T-helper 9 cell (primary cell): ENCODE measurements around the gene NNAT.
"Not testable (repeated sequence)": the region's sequence is repeated elsewhere in the genome, so short reads cannot be mapped to it uniquely, and the experiment has no call there.

Experiments used
- DNase-seq: peaks from one replicate; pipeline ENCODE4 v3.0.0-alpha.2; 2020
- total RNA-seq, 2 donors: gene quantifications; one replicate each; lab custom pipeline; 2026; lab: John Stamatoyannopoulos, UW

NNAT gene, protein sequence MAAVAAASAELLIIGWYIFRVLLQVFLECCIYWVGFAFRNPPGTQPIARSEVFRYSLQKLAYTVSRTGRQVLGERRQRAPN
- 0 to 0.07 reads per million in 2 donors for total RNA-seq

DNA sequence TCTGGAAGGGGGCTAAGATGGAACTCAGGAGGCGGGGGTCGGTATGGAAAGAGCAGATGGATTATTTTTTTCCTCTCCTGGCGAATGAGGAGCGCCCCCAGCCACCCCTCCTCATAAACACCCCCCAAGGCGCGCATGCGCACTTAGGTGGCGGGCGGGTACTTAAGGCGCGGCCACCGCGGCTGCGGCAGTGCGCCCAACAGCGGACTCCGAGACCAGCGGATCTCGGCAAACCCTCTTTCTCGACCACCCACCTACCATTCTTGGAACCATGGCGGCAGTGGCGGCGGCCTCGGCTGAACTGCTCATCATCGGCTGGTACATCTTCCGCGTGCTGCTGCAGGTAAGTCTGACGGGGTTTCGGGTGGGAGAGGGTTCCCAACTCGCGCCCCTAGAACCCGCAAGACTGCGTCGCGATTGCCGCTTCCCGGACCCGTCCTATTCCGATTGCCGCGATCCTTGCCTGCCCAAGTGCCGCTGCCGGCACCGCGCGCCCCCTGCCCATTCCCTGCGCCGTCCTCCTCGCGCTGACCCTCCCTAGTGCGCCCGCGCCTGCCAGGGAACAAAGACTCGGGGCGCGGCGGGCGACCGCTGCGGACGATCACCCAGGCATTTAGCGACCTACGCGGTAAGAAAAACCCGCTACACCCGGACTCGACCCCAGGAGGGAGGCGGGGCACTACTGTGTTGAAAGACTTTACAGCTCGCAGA lies at the start of gene NNAT:
Gene NNAT (plus strand): TSS at position 190 of the 711 bp plus-strand sequence. CDS start 82 bp downstream, at position 272.
- no peak for DNase-seq

- no peak for DNase-seq
Observed at GRCh38 chr20:37471741-37472235, 49.3 kb upstream of the NNAT start.

DNA sequence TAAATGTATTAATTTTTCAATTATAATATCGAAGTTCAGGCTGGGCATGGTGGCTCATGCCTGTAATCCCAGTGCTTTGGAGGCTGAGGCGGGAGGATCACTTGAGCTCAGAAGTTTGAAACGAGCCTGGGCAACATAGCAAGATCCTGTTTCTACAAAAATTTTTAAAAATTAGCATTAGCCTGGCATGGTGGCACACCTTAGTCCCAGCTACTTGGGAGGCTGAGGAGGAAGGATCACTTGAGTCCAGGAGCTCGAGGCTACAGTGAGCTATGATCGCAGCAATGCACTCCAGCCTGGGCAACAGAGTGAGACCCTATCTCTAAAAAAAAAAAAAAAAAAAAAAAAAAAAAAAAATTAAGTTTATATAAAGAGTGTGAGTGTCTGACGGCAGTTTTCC lies 48.6 kb upstream of the NNAT start:
- DNase-seq: not testable (repeated sequence)

- DNase-seq: no peak
Observed at GRCh38 chr20:37473249-37474000, 47.6 kb upstream of the NNAT start.

DNA sequence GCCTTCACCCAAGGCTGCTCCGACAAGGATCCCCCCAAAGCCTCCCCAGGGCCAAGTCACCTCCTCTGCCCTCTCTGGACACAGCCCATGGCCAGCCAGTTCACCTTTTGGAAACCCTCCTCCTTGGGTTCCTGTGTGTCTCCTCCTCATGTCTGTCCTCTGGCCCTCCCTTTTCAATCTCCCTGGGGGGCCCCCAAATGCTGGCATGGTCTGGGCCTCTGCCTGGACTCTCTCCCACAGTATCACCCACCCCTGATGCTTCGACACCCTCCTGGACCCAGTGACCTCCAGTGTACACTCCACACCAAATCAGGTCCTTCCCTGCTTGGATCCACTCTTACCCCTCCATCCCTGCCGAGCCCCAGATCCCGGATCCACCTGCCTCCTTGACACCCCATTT lies 46.7 kb upstream of the NNAT start:
- no peak for DNase-seq

GRCh38 chr20:37475252-37475651 lies 45.8 kb upstream of the NNAT start:
- no peak for DNase-seq

- no peak for DNase-seq
Observed at GRCh38 chr20:37477041-37477440, 44.0 kb upstream of the NNAT start.

- DNase-seq: no peak
Observed at GRCh38 chr20:37479266-37479665, 41.8 kb upstream of the NNAT start.

DNA sequence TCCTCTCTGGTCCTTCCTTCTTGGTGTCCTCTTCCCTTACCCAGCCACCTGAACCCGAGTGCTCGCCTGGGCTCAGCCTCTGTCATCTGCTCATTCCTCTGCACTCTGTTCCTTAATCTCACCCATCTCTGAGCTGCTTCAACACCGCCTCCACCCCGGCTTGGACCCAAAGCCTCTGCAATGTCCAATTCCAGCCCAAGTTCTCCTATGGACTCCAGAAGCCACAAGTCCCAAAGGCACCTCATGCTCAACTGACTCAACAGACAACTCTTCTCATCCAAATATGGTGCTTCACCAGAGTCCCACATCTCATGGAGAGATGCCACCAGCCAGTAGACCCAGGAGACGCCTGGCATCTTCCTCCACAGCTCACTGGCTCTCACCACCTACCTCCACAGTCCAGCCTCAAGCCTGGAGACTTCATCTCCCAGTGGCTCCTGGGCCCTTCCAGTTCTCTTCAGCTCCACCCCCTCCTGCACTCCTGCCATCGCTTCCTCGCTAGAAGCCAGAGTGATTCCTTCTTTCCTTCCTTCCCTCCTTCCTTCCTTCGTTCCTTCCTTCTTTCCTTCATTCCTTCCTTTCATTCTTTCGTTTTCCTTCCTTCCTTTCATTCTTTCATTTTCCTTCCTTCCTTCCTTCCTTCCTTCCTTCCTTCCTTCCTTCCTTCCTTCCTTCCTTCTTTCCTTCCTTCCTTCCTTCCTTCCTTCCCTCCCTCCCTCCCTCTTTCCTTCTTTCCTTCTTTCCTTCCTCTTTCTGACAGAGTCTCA lies 40.9 kb upstream of the NNAT start:
- no peak for DNase-seq

DNA sequence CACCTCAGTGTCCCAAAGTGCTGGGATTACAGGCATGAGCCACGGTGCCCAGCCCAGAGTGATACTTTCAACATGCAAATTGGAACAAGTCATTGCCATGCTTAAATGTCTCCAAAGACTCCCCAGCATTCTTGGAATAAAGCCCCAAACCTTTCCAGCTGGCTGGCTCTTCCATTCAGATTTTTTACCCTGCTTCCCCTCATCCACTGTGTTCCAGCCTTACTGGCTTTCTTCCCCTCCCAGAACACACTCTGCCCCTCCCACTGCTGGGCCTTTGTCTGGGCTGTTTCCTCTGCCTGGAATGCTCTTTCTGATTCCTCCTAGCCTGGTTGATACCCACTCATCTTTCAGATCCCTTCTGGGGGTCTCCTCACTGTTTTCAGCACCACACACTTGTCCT lies 40.1 kb upstream of the NNAT start:
- no peak for DNase-seq

DNA sequence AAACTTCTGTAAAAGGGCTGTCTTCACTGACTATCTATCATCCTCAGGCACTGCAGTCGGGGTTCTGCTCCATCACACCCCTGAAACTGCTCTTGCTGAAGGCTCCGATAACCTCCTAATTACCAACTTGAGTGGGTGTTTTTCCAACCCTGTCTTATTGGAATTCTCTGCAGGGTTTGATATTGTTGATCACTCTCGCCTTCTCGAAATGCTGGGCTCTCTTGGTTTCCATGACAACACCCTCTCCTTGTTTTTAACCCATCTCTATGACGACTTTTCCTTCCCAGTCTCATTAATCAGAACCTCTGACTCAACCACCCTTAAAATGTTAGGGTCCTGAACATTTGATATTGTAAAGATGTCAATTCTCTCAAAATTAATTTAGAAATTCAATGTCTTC lies 39.4 kb upstream of the NNAT start:
- no peak for DNase-seq

DNA sequence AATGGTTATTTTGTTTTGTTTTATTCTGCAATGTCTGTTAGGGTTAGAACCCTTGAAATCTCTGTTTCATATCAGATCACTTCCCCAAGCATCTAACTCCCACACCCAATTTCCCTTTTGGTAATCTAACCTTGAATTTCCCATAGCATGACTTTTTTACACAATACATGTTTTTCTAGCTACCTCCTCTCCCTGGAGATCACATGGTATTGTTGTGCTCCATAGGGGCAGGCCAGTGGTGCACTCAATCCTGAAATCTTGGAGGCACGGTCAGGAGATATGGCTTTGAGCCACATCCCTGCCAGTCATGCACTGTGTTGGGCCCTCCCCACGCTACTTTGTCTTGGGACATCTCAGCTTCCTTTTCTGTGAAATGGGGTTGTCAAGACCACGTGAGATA lies 36.7 kb upstream of the NNAT start:
- DNase-seq: no peak

GRCh38 chr20:37486209-37486608 lies 34.8 kb upstream of the NNAT start:
- not testable (repeated sequence) for DNase-seq

DNA sequence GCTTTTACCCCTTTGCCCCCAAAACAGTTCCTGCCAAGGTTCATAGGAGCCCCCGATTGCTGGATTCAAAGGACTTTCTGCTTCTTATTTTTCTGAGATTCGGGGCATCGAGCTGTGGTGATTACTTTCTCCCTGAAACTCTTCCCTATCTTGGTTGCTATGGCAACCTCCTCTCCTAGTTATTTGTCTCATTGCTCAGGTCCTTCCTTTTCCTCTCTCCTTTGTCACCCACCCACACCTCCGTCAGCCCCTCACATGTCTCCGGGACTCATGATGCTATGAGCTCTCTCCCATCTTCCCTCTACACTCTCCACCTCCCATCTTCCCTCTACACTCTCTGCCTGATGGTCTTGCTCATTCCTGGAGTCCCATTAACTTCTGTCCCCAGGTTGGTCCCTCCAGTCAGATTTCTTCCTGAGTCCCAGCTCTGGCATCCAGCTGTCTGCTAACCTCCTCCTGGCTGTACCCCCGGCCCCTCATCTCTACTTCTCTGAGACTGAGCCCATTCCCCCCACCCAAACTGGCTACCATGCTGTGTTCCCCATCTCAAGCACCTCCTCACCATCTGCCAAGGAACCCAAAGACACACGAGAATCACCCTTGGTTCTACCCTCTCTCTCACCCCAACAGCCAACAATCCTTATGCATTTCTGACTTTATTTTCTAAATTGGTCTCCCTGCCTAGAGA lies 30.2 kb upstream of the NNAT start:
- no peak for DNase-seq

DNA sequence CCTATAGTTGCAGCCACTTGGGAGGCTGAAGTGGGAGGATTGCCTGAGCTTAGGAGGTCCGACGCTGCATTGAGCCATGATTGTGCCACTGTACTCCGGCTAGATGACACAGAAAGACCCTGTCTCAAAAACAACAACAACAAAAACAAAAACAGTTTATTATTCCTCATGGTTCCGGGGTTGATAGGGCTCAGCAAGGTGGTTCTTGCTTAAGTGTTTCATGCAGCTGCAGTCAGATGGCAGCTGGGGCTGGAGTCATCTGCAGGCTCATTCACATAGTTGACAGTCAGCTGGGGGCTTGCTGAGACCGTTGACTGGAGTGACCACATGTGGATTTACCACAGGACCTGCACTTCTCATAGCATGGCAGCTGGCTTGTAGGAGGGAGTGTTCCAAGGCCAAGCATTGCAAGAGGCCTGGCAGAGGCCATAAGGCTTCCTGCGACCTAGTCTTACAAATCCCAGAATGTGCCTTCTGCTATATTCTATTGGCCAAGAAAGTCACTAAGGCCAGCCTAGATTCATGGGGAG lies 28.9 kb upstream of the NNAT start:
- no peak for DNase-seq

DNA sequence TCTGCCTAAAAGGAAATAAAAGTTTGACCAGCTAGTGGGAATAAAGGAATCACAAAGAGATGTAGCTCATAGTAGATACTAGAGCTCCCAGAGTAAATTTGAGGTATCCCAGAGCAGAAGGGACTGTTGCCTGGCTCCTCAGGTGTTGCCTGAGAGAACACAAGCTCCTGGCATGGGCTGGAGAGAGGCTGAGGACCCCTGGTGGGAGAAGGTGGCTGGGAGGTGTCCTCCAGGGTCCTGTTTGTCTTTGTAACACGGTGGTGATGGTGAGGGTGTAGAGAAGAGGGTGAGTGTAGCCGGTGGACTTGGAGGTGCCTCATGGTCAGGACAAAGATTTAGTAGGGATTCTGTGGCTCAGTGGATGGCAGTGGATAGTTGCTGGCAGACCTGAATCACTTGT lies 28.1 kb upstream of the NNAT start:
- DNase-seq: no peak

DNA sequence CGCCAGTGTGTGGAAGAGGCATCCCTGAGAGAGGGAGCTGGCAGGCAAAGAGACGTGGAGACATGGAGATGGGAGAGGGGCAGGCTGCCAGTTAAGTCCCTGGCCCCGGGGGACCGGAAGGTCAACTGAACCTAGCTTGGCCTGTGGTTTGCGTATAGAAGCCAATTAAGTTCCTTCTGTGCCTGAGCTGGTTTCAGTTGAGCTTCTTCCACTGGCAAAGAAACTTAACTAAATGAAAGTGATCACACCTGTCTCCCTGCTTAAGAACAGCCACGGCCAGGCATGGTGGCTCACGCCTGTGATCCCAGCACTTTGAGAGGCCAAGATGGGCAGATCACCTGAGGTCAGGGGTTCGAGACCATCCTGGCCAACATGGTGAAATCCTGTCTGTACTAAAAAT lies 26.7 kb upstream of the NNAT start:
- no peak for DNase-seq

DNA sequence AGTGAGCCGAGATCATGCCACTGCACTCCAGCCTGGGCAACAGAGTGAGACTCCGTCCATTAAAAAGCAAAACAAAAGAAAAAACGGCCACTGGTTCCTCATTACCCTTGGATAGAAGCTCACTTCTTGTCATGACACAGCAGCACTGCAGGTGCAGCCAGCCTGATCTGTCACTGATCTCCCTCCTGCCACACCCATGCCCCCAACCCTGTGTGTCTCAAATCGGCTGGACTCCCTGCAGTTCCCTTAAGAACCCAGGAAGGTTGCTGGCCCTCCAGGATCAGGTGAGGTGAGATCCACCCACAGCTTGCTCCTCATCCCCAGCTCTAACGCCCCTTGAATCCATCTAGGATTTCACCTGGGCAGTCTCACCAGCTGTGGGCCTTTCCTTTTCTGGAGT lies 26.3 kb upstream of the NNAT start:
- DNase-seq: no peak

GRCh38 chr20:37498066-37498665 lies 22.9 kb upstream of the NNAT start:
- DNase-seq: no peak

- DNase-seq: no peak
Observed at GRCh38 chr20:37500311-37500710, 20.7 kb upstream of the NNAT start.

DNA sequence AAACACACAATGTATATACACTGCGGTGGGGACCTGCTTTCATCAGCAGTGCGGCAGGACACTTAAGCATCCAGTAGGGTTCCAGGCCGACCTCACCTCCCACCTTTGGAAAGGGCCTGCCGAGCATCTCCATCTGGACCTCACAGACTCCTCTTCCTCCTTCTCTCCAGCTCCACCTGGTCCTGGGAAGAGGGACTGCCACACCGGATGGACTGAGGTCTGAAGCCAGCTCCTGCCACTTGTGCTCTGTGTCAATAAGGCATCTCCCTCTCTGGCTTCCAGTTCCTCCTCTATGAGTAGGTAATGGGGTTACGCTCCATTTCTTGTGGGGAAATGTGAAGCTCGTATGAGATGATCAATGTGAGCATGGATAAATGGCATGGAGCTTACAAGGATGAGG lies 19.1 kb upstream of the NNAT start:
- DNase-seq: no peak

DNA sequence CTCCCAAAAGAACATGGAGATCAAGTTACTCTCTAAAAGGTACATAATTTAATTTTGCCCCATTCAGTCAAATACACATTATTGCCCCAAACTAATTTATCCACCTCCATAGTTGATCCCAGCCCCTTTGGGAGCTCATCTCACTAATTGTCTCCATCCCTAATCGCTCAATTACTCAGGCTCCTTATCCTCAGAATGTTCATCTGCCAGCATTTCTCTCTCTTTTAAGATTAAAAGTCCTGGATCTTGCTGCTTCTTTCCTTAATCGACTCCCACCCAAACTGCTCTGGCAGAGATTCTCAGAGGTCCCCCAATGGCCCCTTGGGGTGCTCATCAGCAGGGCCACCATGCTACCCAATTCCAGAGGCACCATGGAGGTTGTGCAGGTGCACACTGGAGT lies 18.4 kb upstream of the NNAT start:
- DNase-seq: no peak
